Thoracic aorta endothelial cell (primary cell): Measurements from ENCODE around the gene IGLON5. TPM values are rescaled to one million over a fixed set of nuclear protein-coding genes. Genes with fewer than 3 reads are reported as not detected.

Source experiments
- total RNA-seq: library from RNA; depleted of rRNA; stranded (reverse); fragments of >200 nt; gene quantifications from 2 replicates; pipeline ENCODE4 v1.2.3, GENCODE V29; 2012

Gene IGLON5
- not detected in 2 replicates for total RNA-seq

DNA sequence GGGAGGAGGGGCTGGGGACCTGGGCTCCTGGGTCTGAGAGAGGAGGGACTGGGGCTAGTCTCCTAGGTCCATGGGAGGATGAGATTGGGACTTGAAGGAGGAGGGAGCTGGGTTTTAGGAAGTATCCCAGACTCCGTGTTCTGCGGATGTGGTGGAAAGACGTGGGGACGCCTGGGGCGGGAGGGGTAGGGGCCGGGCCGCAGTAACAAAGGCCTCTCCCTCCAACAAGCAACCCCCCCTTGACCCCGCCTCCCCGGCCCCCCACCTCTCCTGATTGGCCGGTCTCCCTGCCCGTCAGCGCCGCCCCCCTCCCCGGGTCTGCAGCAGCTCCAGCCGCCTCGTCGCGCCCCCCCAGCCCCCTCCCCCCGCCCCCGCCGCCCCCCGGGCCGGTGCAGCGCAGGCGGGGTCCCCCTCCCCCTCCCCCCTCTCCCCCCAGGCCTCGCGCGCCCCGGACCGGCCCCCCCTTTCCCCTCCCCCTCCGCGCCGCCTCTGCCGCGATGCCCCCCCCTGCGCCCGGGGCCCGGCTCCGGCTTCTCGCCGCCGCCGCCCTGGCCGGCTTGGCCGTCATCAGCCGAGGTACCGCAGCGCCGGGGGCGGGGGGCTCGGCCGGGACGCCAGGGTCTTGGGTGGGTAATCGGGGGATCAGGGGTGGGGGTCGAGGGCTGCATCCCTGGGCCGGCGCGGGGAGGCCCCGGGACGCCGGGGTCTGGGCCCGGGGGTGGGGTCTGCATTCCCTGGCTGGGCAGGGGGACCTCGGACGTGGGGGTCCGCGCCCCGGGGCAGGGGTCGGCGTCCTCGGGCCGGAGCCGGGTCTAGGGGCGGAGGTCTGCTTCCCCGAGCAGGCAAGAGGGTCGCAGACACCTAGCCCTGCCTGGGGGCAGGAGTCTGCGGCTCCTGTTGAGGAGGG is at the start of gene IGLON5:
Gene IGLON5, plus strand, starts transcription at position 294 of the 907 bp plus-strand sequence. Its CDS starts 204 bp downstream, at position 498.

DNA sequence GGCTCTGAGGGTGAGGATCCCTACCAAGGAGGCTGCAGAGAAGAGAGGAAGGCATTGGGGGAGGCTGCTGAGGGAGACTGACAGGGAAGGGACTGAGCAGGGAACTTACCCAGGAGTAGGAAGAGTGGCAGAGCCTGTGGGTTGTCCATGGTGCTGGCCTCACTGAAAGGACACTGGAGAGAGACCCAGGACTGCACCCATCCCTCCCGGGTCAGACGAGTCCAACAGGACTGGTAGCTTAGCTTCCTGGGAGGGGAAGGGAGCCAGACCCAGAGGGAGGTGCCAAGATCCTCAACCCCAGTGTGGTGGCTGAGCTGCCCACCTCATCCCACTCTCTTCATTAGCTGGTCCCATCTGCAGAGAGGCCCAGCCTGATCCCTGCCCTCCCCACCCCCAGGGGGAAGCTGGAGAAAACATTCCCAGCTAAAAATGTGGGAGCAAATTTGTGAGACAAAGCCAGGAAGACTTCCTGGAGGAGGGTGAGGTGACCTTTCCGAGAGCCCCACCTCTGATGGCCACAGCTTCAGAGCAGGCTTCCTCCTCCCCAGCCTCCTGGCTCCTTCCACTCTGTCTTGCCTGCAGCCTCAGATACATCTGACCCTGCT is 30.6 kb downstream of the IGLON5 start, which contains the start of gene VSIG10L:
Gene VSIG10L, minus strand, starts transcription at position 164 of the 605 bp plus-strand sequence. Its CDS starts 15 bp downstream, at position 149.

DNA sequence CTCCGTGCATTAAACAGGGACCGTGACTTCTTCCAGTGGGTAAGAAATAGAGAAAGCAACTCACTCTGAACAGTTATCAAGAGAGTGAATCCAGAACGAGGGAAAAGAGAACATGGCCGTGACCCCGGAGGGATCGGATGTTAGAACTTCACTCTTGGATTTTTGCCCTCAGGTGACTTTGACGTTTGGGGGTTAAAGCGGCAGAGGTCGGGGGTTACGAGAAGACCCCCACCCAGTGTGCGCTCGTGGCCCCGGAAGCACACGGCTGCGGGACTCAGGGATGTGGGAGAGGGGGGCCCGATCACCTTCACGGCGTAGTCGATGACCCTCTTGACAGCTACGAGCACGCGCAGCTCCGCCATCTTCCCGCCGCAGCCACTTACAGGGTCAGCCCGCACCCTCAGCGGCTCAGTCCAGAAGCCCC is 54.5 kb downstream of the IGLON5 start, which contains the start of gene ETFB:
Gene ETFB, minus strand, starts transcription at position 424 of the 424 bp plus-strand sequence. Its CDS starts 62 bp downstream, at position 362.

DNA sequence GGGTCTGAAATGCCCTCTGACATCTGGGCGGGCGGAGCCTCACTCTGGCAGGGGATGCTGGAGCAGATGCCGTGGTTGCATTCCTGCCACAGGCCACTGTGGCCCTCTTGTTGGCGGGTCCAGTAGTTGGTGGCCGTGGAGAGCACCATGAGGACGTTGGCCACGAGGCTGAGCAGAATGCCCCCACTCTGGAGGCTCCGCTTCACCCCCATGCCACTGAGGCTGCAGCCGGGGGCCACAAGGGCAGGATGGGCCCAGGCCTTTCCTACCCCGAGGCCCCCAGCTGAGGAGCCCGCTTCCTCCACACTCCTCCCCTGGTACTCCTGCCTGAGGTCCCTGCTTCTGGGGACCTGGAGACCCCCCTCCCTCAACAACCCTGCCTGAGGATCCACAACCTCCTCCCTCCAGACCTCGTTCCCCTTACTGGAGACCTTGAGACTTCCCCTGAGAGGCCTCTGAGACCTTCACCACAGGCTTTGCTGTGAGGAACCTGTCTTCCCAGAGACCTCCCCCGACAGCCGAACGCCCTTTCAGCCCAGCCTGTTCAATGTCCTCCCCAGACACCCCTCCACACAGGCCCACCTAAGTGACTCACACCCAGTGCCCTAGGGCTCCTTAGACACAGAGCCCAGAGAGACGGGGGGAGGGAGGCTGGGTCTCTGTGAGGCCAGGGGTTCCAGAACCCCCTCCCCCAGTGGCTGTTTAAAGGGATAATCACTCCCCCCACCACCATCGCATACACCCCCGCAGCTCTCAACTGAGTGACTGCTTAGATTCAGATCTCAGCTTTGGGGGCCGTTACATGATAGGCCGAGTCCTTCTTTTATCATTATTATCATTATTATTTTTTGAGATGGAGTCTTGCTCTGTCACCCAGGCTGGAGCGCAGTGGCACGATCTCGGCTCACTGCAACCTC is 57.2 kb downstream of the IGLON5 start, which contains the start of gene CLDND2:
Gene CLDND2, minus strand, starts transcription at position 638 of the 917 bp plus-strand sequence. Its CDS starts 426 bp downstream, at position 212.

DNA sequence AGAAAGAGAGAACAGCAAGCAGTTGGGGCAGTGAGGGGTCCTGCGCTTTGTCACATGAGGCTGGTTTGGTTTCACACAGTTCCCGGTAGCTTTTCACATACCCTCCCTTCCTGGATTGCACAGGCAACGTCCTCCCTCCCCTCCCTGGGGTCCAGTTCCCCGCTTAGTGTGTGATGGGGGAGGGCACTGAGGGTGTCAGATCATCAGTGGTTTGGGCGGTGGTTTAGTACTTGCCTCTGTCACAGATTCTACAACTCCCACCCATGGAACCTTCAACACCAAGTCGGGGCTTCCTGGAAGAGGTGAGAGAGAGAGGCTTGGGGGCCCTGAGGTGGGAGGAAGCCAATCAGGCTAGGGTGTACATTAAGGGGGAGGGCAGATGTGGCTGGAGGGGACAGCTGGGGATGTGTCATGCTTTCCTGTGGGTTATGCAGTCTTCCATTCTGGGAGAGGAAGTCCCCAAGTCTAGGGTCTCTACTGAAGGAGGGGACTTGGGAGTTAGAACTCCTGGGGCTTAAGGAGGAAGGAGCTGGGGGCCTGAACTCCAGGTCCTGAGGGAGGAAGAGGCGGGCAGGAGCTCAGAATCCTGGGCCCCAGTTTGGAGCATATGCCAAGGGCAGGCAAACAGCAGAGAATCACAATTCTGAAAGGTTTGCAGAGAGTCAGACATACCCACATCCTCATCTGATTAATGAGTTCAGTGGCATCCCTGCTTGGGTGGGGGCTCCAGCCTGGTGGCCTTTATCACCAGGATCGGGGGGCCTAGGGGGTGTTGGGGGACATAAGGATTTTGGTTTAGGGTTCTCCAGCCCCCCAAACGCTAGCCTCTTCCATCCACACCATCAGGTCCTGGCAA is 61.4 kb downstream of the IGLON5 start, which contains the start of gene NKG7:
Gene NKG7, minus strand, starts transcription at position 6 of the 856 bp plus-strand sequence. CDS start 119 bp downstream, outside the sequence.

Other genes starting within 250 kb of the IGLON5 start
- not detected in 2 replicates for gene KLK13, start 246.6 kb upstream of the IGLON5 start, total RNA-seq
- not detected in 2 replicates for gene KLK14, start 228.8 kb upstream of the IGLON5 start, total RNA-seq
- 4.3 and 5.0 TPM in 2 replicates for gene CTU1, start 203.2 kb upstream of the IGLON5 start, total RNA-seq
- gene SIGLEC9, start 186.7 kb upstream of the IGLON5 start, total RNA-seq: not detected in 2 replicates
- gene SIGLEC7, start 169.3 kb upstream of the IGLON5 start, total RNA-seq: not detected in 2 replicates
- not detected in 2 replicates for gene CD33, start 86.6 kb upstream of the IGLON5 start, total RNA-seq
- gene SIGLECL1, start 60.6 kb upstream of the IGLON5 start, total RNA-seq: not detected in 2 replicates
- gene VSIG10L, start 30.5 kb downstream of the IGLON5 start, total RNA-seq: 0.27 and 0.29 TPM in 2 replicates
- 47.1 and 71.4 TPM in 2 replicates for gene ETFB, start 54.7 kb downstream of the IGLON5 start, total RNA-seq
- gene CLDND2, start 57.4 kb downstream of the IGLON5 start, total RNA-seq: not detected in 2 replicates
- not detected in 2 replicates for gene NKG7, start 61.0 kb downstream of the IGLON5 start, total RNA-seq
- gene LIM2, start 76.3 kb downstream of the IGLON5 start, total RNA-seq: not detected in 2 replicates
- not detected in 2 replicates for gene C19orf84, start 78.9 kb downstream of the IGLON5 start, total RNA-seq
- not detected in 2 replicates for gene SIGLEC10, start 106.0 kb downstream of the IGLON5 start, total RNA-seq
- gene SIGLEC8, start 146.8 kb downstream of the IGLON5 start, total RNA-seq: not detected in 2 replicates
- not detected in 2 replicates for gene CEACAM18, start 166.9 kb downstream of the IGLON5 start, total RNA-seq
- not detected in 2 replicates for gene SIGLEC12, start 190.2 kb downstream of the IGLON5 start, total RNA-seq
- gene SIGLEC6, start 220.0 kb downstream of the IGLON5 start, total RNA-seq: not detected in 2 replicates